WTC11 (cell line): ENCODE results near the gene ITGAE. TPM values are rescaled to one million over a fixed set of nuclear protein-coding genes. Genes with fewer than 3 reads are reported as not detected.

ENCODE experiments used
- ATAC-seq: fragments of 200-7000 bp; cut with Tn5 transposase; 2 replicates; pipeline ENCODE4 v1.10.0; 2021; ENCODE audit warnings: mild to moderate bottlenecking, moderate library complexity
- CTCF ChIA-PET: fragments of 300-600 bp; sonication (Branson Sonifier 250); formaldehyde crosslinking; loops from one replicate; lab custom pipeline; 2021; ENCODE audit warnings: antibody characterized with exemption; lab: Charles Lee
- POLR2A ChIA-PET: fragments of 350-600 bp; sonication (Branson Sonifier 250); formaldehyde crosslinking; loops from one replicate; lab custom pipeline; 2021; ENCODE audit warnings: antibody characterized with exemption; lab: Charles Lee
- DNase-seq: peaks from one replicate; pipeline ENCODE4 v3.0.0; 2021; ENCODE audit warnings: low spot score
- H3K27ac Mint-ChIP-seq: 2 replicates; pipeline ENCODE4 v1.8.0; 2021; ENCODE audit warnings: mixed read lengths
- H3K27me3 Mint-ChIP-seq: 2 replicates; pipeline ENCODE4 v1.8.0; 2021; ENCODE audit warnings: low read depth, mild to moderate bottlenecking, moderate library complexity, mixed read lengths
- H3K36me3 Mint-ChIP-seq: 2 replicates; pipeline ENCODE4 v1.8.0; 2021; ENCODE audit warnings: mixed read lengths
- H3K4me1 Mint-ChIP-seq: 2 replicates; pipeline ENCODE4 v1.8.0; 2022; ENCODE audit warnings: mixed read lengths
- H3K4me3 Mint-ChIP-seq: 2 replicates; pipeline ENCODE4 v1.8.0; 2021; ENCODE audit warnings: mild to moderate bottlenecking, moderate library complexity, mixed read lengths
- H3K9me3 Mint-ChIP-seq: 2 replicates; pipeline ENCODE4 v1.8.0; 2021; ENCODE audit warnings: mixed read lengths
- ATF6 ChIP-seq: sonication (generic); formaldehyde crosslinking; IDR thresholded peaks from 2 replicates; pipeline ENCODE4 v1.8.1; 2023; ENCODE audit warnings: mild to moderate bottlenecking, missing genetic modification reagents
- CBFB ChIP-seq: sonication (generic); formaldehyde crosslinking; IDR thresholded peaks from 2 replicates; pipeline ENCODE4 v1.8.1; 2022; ENCODE audit warnings: mild to moderate bottlenecking, low read depth, missing genetic modification reagents
- E2F1 ChIP-seq: sonication (generic); formaldehyde crosslinking; IDR thresholded peaks from 2 replicates; pipeline ENCODE4 v1.8.0; 2022; ENCODE audit warnings: mild to moderate bottlenecking, missing genetic modification reagents
- FOXK1 ChIP-seq: sonication (generic); formaldehyde crosslinking; IDR thresholded peaks from 2 replicates; pipeline ENCODE4 v1.8.0; 2022; ENCODE audit warnings: mild to moderate bottlenecking, moderate library complexity, missing genetic modification reagents
- FOXP4 ChIP-seq: sonication (generic); formaldehyde crosslinking; IDR thresholded peaks from 2 replicates; pipeline ENCODE4 v1.8.0; 2022; ENCODE audit warnings: mild to moderate bottlenecking, missing genetic modification reagents
- HMGA2 ChIP-seq: fragments of 250-450 bp; sonication (Bioruptor Pico); IDR thresholded peaks from 2 replicates; pipeline ENCODE4 v1.4.0; 2021; ENCODE audit warnings: mild to moderate bottlenecking, moderate library complexity
- JAZF1 ChIP-seq: fragments of 250-450 bp; sonication (Bioruptor Pico); IDR thresholded peaks from 2 replicates; pipeline ENCODE4 v1.9.0; 2021; ENCODE audit warnings: moderate library complexity, mild to moderate bottlenecking, inconsistent platforms
- JUN ChIP-seq: sonication (generic); formaldehyde crosslinking; IDR thresholded peaks from 2 replicates; pipeline ENCODE4 v1.8.0; 2023; ENCODE audit warnings: mild to moderate bottlenecking, missing genetic modification reagents
- MAX ChIP-seq: sonication (generic); formaldehyde crosslinking; IDR thresholded peaks from 2 replicates; pipeline ENCODE4 v1.8.0; 2022; ENCODE audit warnings: mild to moderate bottlenecking, missing genetic modification reagents
- MYBL2 ChIP-seq: sonication (generic); formaldehyde crosslinking; IDR thresholded peaks from 2 replicates; pipeline ENCODE4 v1.8.1; 2023; ENCODE audit warnings: mild to moderate bottlenecking, moderate library complexity, missing genetic modification reagents
- NFYB ChIP-seq: sonication (generic); formaldehyde crosslinking; conservative IDR thresholded peaks from 2 replicates; pipeline ENCODE4 v1.8.0; 2022; ENCODE audit warnings: low read depth, missing genetic modification reagents
- PRRX2 ChIP-seq: fragments of 250-450 bp; sonication (Bioruptor Pico); IDR thresholded peaks from 2 replicates; pipeline ENCODE4 v1.8.0; 2021; ENCODE audit warnings: mild to moderate bottlenecking
- SOX15 ChIP-seq: fragments of 250-450 bp; sonication (Bioruptor Pico); IDR thresholded peaks from 2 replicates; pipeline ENCODE4 v1.9.0; 2021; ENCODE audit warnings: mild to moderate bottlenecking
- TEAD4 ChIP-seq: sonication (generic); formaldehyde crosslinking; IDR thresholded peaks from 2 replicates; pipeline ENCODE4 v1.8.0; 2022; ENCODE audit warnings: mild to moderate bottlenecking, missing genetic modification reagents
- USF1 ChIP-seq: sonication (generic); formaldehyde crosslinking; IDR thresholded peaks from 2 replicates; pipeline ENCODE4 v1.8.0; 2022; ENCODE audit warnings: mild to moderate bottlenecking, missing genetic modification reagents
- ZBTB21 ChIP-seq: sonication (generic); formaldehyde crosslinking; IDR thresholded peaks from 2 replicates; pipeline ENCODE4 v1.8.1; 2023; ENCODE audit warnings: mild to moderate bottlenecking, missing genetic modification reagents, borderline replicate concordance
- ZBTB43 ChIP-seq: sonication (generic); formaldehyde crosslinking; IDR thresholded peaks from 2 replicates; pipeline ENCODE4 v1.8.1; 2023; ENCODE audit warnings: mild to moderate bottlenecking, missing genetic modification reagents
- ZNF138 ChIP-seq: sonication (generic); formaldehyde crosslinking; conservative IDR thresholded peaks from 2 replicates; pipeline ENCODE4 v1.8.1; 2022; ENCODE audit warnings: mild to moderate bottlenecking, moderate library complexity, missing genetic modification reagents
- ZNF219 ChIP-seq: sonication (generic); formaldehyde crosslinking; IDR thresholded peaks from 2 replicates; pipeline ENCODE4 v1.8.0; 2023; ENCODE audit warnings: missing genetic modification reagents, mild to moderate bottlenecking, borderline replicate concordance
- ZNF532 ChIP-seq: fragments of 250-450 bp; sonication (Bioruptor Pico); IDR thresholded peaks from 2 replicates; pipeline ENCODE4 v1.9.0; 2021; ENCODE audit warnings: mild to moderate bottlenecking, borderline replicate concordance
- total RNA-seq: library from RNA; stranded (reverse); gene quantifications from 3 replicates; pipeline ENCODE4 v1.2.3, GENCODE V29; 2021

ITGAE gene
- total RNA-seq, 1 experiment from 2014 or later, result 19.5 TPM

- ATAC-seq, result no peak
- Mint-ChIP-seq H3K36me3 (no peaks in the 10 kb centered on the region), H3K4me1 (0 out of 2 replicates have a peak, but pooled peaks cover 6% of the 10 kb centered on the region), H3K4me3 (no peak overlapping the region), H3K27me3 (no peaks in the 10 kb centered on the region; the same call in none of the 2 replicates), H3K9me3 (no peaks in the 10 kb centered on the region), H3K27ac (no peak overlapping the region)
- TF ChIP-seq JAZF1 (CRISPR knock-in tag) (no peak), SOX15 (CRISPR knock-in tag) (no peak), JUN (CRISPR knock-in tag) (no peak), FOXP4 (no peak), PRRX2 (no peak), E2F1 (CRISPR knock-in tag) (no peak), HMGA2 (CRISPR knock-in tag) (no peak), ZNF219 (CRISPR knock-in tag) (no peak), ZNF532 (CRISPR knock-in tag) (no peak), FOXK1 (no peak), USF1 (no peak), ZNF138 (CRISPR knock-in tag) (no peak), MAX (CRISPR knock-in tag) (no peak), MYBL2 (CRISPR knock-in tag) (no peak), ATF6 (no peak), NFYB (CRISPR knock-in tag) (no peak), TEAD4 (CRISPR knock-in tag) (no peak), ZBTB21 (CRISPR knock-in tag) (no peak), ZBTB43 (no peak), CBFB (CRISPR knock-in tag) (no peak)
- POLR2A ChIA-PET, result no interaction called here
- DNase-seq, result no peak
- CTCF ChIA-PET, result no interaction called here
These were observed 115.8 kb downstream of the ITGAE start for GRCh38 chr17:3685174-3685573.
